ENCODE results near the gene RFWD3. TPM values are rescaled to one million over a fixed set of nuclear protein-coding genes. Genes with fewer than 3 reads are reported as not detected.

RFWD3 gene
- total RNA-seq, 1 donor from 2014 or later, result 25.9 TPM

DNA sequence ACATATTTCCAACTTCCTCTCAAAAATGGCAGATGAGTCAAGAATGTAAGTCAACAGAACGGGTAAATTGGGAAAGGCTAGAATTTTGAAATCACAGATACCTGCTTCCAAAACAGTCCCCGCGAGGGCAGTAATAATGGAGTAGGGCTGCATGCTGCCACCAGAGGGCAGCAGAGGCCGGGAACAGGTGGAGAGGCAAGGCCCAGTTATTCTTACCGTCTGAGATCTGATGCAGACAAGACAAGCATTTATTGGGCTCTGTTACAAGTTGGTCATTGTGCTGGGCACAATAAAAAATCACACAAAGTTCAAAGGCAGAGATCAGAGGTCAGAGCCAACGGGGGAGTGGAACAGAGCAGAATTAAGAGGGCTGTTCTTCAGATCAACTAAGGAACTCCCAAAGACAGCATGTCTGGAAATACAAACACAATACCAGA, 42.8 kb upstream of the RFWD3 start:
- no peaks in the 10 kb centered on the region for H3K27me3 ChIP-seq (ENCODE audit: control insufficient read depth, insufficient read depth, low read length)
- no peak overlapping the region for H3K4me3 ChIP-seq (ENCODE audit: low read depth, low read length)
- peak; percentile 18 for DNase-seq (ENCODE audit: low read depth)
- H3K36me3 ChIP-seq (ENCODE audit: control insufficient read depth, insufficient read depth, low read length), result no peaks in the 10 kb centered on the region
- TF ChIP-seq, protein P1, sequence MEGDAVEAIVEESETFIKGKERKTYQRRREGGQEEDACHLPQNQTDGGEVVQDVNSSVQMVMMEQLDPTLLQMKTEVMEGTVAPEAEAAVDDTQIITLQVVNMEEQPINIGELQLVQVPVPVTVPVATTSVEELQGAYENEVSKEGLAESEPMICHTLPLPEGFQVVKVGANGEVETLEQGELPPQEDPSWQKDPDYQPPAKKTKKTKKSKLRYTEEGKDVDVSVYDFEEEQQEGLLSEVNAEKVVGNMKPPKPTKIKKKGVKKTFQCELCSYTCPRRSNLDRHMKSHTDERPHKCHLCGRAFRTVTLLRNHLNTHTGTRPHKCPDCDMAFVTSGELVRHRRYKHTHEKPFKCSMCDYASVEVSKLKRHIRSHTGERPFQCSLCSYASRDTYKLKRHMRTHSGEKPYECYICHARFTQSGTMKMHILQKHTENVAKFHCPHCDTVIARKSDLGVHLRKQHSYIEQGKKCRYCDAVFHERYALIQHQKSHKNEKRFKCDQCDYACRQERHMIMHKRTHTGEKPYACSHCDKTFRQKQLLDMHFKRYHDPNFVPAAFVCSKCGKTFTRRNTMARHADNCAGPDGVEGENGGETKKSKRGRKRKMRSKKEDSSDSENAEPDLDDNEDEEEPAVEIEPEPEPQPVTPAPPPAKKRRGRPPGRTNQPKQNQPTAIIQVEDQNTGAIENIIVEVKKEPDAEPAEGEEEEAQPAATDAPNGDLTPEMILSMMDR (IDR thresholded peaks at IDR 0.05; ENCODE audit: insufficient read depth, low read length, poor library complexity, severe bottlenecking), result peak; percentile 97

DNA sequence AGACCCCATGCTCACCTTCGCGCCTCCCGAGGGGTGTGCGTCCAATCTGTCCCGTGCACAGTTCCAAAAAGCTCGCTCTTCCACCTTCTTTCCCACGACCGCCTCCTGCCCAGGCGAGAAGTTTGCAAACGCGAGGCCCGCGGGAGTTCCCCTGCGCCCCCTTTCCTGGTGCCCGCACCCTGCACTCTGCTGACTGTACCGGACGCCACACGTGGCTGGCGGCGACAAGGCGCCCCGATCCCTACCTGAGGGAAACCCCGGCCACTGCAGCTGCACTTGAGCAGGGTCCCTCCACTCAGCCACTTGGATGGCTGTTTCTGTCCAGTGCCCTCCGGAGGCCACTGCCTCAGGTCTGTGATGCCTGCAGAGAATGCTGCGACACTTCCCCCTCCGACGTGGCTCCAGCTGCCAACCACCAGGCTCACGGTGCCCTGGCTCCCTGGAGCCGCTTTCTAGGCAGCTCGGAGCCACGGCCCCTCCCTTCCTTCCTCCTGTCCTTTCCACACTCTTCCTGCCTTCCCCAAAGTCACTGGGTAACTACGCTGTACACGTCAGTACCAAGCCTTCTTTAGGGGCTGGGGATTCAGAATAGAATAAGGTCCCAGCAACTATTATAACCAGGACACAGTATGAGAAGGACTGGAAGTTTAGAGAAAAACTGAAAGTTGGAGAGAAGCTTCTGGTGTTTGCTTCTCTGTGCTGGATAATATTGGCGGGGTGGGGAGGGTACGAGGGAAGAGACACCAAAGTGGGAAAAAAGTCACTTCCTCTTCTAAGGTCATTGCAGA, 34.0 kb upstream of the RFWD3 start, which contains the start of gene MLKL:
TSS of gene MLKL (minus strand) at position 425 of the 788 bp plus-strand sequence. CDS start 5,105 bp downstream, outside the sequence.
- Histone ChIP-seq H3K4me3 (ENCODE audit: low read depth, low read length) (peak within 1 kb of the TSS; percentile 61), H3K27me3 (ENCODE audit: control insufficient read depth, insufficient read depth, low read length) (no peaks in the 10 kb centered on the region), H3K36me3 (ENCODE audit: control insufficient read depth, insufficient read depth, low read length) (no peaks in the 10 kb centered on the region)
- TF ChIP-seq, protein P1 (IDR thresholded peaks at IDR 0.05; ENCODE audit: insufficient read depth, low read length, poor library complexity, severe bottlenecking), result peak; percentile 9
- peak; percentile 16 for DNase-seq (ENCODE audit: low read depth)

DNA sequence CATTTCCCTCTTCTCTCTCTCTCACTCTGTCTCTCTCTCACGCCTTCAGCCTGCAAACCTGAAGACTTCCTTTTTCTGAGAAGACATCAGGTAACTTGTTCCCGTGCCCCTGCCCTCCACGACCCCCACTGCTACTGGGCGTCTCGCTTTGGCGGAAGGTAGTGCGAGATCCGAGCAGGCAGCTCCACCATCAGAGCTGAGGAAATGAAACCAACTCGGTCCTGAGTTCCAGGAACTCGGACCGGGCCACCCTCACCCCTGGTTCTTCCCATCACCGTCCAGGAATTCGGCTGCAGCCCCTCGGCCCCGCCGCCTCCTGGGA, 33.4 kb upstream of the RFWD3 start:
- DNase-seq (ENCODE audit: low read depth), result no peak
- Histone ChIP-seq H3K27me3 (ENCODE audit: control insufficient read depth, insufficient read depth, low read length) (no peaks in the 10 kb centered on the region), H3K4me3 (ENCODE audit: low read depth, low read length) (peak overlapping the region; percentile 61), H3K36me3 (ENCODE audit: control insufficient read depth, insufficient read depth, low read length) (no peaks in the 10 kb centered on the region)
- TF ChIP-seq, protein P1 (IDR thresholded peaks at IDR 0.05; ENCODE audit: insufficient read depth, low read length, poor library complexity, severe bottlenecking), result no peak

DNA sequence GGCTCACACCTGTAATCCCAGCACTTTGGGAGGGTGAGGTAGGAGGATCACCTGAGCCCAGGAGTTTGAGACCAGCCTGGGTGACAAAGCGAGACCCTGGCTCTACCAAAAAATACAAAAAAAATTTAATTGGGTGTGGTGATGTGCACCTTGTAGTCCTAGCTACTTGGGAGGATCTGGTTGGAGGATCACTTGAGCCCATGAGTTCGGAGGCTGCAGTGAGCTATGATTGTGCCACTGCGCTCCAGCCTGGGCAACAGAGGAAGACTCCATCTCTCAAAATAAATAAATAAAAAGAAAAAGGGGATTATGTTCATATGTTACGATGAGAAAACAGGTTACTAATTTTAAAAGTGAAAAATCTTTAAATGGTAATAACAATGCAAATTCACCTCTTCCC, 33.0 kb upstream of the RFWD3 start:
- no peaks in the 10 kb centered on the region for H3K27me3 ChIP-seq (ENCODE audit: control insufficient read depth, insufficient read depth, low read length)
- TF ChIP-seq, protein P1 (IDR thresholded peaks at IDR 0.05; ENCODE audit: insufficient read depth, low read length, poor library complexity, severe bottlenecking), result no peak
- no peak for DNase-seq (ENCODE audit: low read depth)
- peak overlapping the region; percentile 61 for H3K4me3 ChIP-seq (ENCODE audit: low read depth, low read length)
- no peaks in the 10 kb centered on the region for H3K36me3 ChIP-seq (ENCODE audit: control insufficient read depth, insufficient read depth, low read length)

DNA sequence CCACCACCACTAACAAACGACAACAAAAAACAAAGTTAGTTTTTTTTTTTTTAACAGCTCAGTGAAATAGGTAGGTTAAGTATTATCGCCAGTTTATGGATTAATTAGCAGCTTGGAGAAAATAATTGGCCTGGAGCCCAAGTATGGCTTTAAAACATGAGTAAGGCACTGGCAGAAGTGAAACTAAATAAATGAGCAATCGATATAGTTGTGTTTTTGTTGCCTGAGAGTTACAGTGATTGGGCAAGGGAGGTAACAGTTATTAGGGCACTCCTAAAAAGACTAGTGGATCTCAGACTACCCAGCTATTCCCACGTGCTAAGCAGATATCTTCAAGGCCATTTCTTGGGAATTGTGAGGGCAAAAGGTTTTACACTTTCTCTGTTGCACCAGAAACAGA, 31.5 kb upstream of the RFWD3 start:
- TF ChIP-seq, protein P1 (IDR thresholded peaks at IDR 0.05; ENCODE audit: insufficient read depth, low read length, poor library complexity, severe bottlenecking), result no peak
- Histone ChIP-seq H3K4me3 (ENCODE audit: low read depth, low read length) (no peak overlapping the region), H3K27me3 (ENCODE audit: control insufficient read depth, insufficient read depth, low read length) (no peaks in the 10 kb centered on the region), H3K36me3 (ENCODE audit: control insufficient read depth, insufficient read depth, low read length) (no peaks in the 10 kb centered on the region)
- no peak for DNase-seq (ENCODE audit: low read depth)

Measured in kidney epithelial cell (primary cell).